Esophagus muscularis mucosa (tissue), 3 donors: ENCODE measurements around the gene LRMDA.

Experiments
- POLR2A ChIP-seq: fragments of 450-650 bp; IDR thresholded peaks from one replicate; pipeline ENCODE4 v1.6.1; 2017; ENCODE audit warnings: antibody characterized with exemption, moderate library complexity, mild to moderate bottlenecking, low read depth
- POLR2AphosphoS5 ChIP-seq, 2 donors: sonication (generic); formaldehyde crosslinking; IDR thresholded peaks; one replicate each; pipeline ENCODE4 v1.6.1; 2017; ENCODE audit warnings: antibody characterized with exemption in 2 of 2
- TF ChIP-seq, protein P1 (sequence below), 3 experiments: fragments of 200-600 bp in 2 of 3; fragments of 450-650 bp in 1 of 3; sonication (generic) in 2 of 3; IDR thresholded peaks; one replicate each; pipeline ENCODE4 v1.5.1; 2017 to 2019; ENCODE audit warnings: antibody characterized with exemption in 3 of 3, mild to moderate bottlenecking in 2 of 3, moderate library complexity in 1 of 3

DNA sequence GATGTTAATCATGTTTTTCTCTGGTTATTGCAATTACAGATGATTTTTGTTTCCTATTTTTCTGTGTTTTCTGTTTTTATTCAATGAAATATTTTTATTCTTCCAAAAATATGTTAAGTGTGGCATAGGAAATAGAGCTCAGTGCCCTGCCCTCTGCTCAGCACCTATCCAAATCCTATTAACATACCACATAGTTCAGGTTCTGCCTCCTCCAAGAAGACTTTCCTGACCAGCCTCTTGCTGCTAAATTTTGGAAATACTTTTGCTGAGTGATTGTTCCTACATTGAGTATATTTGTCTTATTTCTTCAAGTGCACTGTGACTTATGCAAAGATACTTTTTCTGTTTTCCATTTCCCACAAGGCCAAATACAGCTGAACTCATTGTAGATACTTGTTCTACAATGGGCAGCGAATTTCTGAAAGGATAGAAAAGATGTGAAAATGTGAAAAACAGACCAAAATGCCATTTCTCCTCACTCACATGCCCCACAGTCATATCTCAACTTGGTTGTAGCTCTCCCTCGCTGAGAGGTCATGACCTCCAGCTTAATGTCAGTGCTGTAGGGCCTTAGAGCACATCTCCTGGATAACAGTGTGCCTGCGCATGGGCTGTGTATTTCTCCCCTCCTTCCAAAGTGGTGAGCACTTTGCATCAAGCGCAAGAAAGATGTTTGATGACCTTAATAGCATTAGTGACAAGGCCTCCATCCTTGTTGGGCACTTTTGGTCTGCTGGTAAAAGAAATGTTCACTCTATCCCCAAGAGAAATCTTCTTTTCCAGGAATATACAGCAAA is 677.3 kb downstream of the LRMDA start:
- TF ChIP-seq, protein P1, sequence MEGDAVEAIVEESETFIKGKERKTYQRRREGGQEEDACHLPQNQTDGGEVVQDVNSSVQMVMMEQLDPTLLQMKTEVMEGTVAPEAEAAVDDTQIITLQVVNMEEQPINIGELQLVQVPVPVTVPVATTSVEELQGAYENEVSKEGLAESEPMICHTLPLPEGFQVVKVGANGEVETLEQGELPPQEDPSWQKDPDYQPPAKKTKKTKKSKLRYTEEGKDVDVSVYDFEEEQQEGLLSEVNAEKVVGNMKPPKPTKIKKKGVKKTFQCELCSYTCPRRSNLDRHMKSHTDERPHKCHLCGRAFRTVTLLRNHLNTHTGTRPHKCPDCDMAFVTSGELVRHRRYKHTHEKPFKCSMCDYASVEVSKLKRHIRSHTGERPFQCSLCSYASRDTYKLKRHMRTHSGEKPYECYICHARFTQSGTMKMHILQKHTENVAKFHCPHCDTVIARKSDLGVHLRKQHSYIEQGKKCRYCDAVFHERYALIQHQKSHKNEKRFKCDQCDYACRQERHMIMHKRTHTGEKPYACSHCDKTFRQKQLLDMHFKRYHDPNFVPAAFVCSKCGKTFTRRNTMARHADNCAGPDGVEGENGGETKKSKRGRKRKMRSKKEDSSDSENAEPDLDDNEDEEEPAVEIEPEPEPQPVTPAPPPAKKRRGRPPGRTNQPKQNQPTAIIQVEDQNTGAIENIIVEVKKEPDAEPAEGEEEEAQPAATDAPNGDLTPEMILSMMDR (IDR thresholded peaks at IDR 0.05): no peak
- TF ChIP-seq POLR2A: no peak
- no peak for TF ChIP-seq POLR2AphosphoS5 (IDR thresholded peaks at IDR 0.05)
